Dermis microvascular lymphatic vessel endothelial cell (primary cell): ENCODE results near the gene POLD2. TPM values are rescaled to one million over a fixed set of nuclear protein-coding genes. Genes with fewer than 3 reads are reported as not detected.
"Not testable (repeated sequence)": the region's sequence is repeated elsewhere in the genome, so short reads cannot be mapped to it uniquely, and the experiment has no call there.

Experiments used
- DNase-seq, 2 donors: peaks; one replicate each; pipeline versions ENCODE4 v3.0.0 to v3.0.0-alpha.2; 2010; ENCODE audit warnings: low read depth in 2 of 2
- total RNA-seq: library from RNA; depleted of rRNA; stranded (reverse); fragments of >200 nt; gene quantifications from 2 replicates; pipeline ENCODE4 v1.2.1, GENCODE V29; 2014

The POLD2 gene
- 57.7 and 72.1 TPM in 2 replicates for total RNA-seq

DNA sequence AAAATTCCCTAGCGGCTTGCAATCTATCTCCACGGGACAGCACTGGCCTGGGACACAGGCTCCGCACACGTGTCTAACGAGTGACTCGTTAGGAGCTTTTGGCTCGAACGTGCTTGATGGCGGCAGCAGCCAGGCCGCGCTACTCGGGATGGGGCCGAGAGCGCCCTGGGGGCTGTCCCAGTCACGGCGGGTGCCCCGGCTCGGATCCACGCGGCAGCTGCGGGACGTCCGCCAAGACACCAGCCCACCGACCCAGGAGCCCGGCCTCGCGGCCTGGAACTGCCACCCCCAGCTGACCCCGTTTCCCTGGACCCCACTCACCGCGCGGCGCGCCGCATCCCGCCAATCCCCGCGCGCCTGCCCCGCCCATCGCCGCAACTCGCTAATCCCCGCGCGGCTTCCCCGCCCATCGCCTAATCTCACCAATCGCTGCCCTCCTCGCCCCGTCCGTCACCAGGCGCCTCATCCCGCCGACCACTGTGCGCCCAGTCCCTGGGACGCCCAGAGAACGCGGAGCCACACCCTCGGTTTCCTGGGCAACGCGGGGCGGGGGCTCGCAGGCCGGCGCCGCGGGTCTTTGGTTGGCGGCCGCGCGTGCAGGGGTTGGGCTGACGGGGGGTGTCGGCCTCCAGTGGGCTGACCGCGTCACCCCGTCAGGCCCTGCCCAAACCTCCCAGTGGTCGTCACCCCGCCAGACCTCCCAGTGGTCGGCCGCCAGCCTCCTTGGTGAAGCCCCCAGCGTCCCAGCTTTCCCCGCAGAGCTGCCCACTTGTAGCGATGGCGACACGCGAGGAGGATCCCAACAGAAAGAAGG lies at the start of gene POLD2:
Gene POLD2 (minus strand): TSS at position 359 of the 814 bp plus-strand sequence. CDS start 1,495 bp downstream, outside the sequence.
- peak; percentile 88 to 98 for DNase-seq

DNA sequence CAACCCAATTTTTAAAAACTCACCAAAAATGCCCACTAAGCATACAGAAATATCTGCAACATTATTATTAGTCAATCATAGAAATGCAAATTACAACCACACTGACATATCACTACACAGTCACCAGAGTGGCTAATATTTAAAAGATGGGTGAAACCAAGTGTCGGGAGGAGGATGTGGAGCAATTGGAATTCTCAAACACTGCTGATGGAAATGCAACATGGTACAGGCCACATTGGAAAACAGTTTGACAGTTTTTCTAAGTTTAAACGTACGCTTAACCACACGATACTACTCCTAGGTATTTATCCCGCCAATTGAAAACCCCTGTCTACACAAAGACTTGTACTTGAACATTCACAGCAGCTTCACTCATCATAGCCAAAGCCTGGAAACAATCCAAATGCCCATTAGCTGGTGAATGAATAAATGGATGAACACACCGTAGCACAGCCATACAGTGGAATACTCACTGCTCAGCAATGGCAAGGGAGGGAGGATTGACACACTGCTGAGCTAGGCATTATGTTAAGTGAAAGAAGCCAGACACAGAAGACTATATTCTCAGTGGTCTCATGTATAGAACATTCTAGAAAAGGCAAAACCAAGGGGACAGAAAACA lies 49.6 kb upstream of the POLD2 start:
- DNase-seq: no peak

DNA sequence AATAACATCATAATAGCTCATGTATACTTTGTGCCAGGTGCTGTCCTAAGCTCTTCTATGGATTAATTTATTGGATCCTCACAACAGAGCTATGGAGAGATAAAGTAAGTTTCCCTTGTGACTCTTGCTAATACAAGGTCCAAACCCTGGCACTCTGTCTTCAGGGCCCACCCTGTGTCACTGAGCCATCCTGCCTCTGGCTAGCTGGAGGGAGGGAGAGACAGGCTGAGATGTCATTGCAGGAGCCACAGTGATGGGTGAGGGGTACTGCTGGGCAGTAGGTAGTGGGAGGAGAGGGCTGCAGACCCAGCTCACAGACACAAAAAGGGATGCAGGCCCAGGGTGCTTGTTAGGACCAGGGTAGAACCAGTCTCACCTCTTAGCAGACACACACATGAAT lies 49.0 kb upstream of the POLD2 start:
- no peak for DNase-seq

DNA sequence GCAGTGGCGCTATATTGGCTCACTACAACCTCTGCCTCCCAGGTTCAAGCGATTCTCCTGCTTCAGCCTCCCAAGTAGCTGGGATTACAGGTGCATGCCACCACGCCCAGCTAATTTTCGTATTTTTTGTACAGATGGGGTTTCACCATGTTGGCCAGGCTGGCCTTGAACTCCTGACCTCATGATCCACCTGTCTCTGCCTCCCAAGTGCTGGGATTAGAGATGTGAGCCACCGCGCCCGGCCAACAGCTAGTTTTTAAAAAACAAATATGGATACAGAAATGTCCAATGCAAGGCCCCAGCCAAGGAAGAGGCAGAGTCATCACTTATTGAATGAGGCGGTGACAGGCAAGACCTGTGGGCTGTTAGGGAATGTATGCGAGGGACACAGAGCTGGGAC lies 48.6 kb upstream of the POLD2 start:
- not testable (repeated sequence) for DNase-seq

DNA sequence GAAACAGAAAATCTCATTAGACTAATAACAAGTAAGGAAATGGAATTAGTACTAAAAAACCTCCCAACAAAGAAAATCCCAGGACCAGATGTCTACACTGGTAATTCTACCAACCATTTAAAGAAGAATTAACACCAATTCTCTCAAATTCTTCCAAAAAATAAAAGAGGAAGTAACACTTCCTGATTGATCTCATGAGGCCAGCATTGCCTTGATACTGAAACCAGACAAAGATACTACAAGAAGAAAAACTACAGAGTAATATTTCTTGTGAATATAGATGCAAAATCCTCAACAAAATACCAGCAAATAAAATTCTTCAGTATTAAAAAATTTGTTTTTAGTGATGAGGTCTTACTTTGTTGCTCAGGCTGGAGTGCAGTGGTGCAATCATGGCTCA lies 44.6 kb upstream of the POLD2 start:
- no peak for DNase-seq

DNA sequence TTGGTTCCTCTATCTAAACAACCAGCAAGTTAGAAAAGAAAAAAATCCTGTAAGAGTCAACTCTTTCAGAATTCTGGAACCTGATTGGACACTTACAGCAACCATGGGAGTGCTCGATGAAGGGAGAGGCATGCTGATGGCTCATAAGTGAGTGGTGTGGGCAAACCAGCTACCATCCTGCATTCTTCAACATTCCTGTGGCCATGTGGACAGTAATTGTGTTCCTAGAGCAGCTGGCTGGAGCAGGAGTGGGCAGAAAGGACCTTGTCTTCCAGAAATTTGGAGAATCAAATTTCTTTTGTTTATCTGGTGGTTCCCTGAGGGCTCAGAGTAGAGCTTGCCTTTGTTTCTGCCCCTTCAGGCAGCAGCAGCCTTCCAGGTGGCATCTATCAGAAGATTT lies 40.2 kb upstream of the POLD2 start:
- DNase-seq: no peak

DNA sequence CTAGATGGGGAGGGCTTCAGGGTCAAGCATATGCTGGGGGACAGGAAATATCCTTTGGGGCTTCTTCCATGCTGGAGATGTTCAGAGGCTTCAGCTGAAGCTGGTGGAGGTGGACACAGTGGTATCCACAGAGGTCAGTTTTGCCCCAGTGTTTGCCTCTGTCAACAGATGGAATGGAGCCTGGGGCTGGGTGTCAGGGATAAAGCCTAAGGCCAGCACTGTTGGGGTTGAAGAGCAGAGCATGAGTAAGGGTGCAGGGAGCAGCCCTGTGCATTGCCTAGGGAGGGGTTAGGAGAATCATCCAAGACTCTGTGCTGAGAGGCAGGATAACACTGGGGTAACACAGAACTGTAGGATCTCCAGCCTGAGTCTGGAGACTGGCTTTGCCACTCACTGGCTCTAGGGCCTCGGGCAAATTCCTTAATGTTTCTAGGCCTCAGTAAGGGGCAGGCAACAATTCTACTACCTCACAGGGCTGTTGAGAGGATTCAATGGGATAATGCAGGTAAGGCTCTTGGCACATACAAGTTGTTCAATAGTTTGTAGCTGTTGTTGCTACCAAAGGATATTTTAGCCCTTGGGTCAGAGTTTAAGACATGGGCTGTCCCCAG lies 39.5 kb upstream of the POLD2 start:
- no peak for DNase-seq

DNA sequence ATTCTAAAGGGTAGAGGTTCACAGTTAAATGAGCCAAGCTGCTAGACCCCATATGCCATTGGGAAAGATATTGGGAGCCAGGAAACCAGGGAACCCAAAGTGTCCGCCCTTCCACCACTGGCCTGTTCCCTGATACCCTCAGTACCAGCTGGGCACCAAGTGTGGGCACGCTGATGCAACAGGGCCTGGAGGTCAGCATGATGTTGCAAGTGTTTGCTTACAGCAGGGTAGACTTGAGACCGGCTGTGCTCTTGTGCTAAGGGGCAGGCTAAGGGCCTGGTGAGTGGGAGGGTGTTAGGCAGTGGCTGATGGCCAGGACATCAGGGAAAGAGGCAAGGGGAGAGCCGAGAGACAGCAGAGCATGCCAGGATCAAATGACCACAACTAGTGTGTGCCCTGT lies 38.8 kb upstream of the POLD2 start:
- DNase-seq: no peak

DNA sequence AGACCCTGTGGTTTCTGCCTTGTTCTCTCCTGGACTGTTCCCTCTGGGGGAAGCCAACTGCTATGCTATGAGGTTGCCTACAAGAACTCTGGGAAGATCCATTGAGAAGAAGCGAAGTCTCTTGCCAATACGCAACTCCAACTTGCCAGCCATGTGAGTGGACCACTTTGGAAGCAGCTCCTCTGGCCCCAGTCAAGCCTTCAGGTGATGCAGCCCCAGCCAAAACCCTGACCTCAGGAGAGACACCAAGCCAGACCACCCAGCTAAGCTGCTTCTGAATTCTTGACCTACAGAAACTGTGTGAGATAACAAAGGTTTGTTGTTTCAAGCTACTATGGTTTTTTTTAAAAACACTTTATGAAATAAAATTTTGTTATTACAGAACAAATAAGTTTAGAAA lies 38.0 kb upstream of the POLD2 start:
- DNase-seq: no peak

DNA sequence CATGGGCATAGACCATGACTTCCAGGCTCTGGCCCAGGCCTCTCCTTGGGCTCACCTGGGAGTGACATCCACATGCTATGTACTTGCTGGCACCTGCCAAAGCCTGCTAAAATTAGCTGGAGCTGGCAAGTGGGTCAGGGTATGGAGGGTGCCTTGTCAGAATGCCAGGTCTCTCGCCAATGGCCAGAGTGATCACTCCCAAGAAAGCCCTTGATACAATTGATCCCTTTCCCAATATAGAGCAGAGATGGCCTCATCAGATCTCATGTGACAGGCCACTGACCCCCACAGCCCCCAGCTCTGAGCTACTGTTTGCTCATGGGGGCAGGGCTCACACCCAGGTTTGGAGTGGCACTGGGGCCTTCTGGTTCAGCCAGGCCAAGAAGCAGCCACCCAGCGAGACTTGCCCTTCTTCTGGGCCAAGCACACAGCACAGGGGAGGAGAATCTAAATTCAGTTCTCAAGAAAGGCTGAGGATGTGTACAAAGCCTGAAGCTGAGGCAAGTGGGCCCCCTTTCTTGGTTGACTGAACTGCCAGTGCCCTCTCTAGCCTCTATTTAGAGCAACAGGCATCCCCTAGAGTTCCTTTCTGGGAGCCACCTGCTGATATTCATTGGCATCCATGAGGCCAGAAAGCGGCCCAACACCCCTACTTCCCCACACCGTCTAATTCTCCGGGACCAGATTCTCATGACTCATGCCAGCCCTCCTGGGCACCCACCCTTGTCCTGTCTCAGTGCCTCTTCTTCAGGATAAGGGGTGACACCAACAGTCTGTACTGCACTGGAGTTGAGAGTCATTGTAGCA lies 36.7 kb upstream of the POLD2 start:
- DNase-seq: no peak

DNA sequence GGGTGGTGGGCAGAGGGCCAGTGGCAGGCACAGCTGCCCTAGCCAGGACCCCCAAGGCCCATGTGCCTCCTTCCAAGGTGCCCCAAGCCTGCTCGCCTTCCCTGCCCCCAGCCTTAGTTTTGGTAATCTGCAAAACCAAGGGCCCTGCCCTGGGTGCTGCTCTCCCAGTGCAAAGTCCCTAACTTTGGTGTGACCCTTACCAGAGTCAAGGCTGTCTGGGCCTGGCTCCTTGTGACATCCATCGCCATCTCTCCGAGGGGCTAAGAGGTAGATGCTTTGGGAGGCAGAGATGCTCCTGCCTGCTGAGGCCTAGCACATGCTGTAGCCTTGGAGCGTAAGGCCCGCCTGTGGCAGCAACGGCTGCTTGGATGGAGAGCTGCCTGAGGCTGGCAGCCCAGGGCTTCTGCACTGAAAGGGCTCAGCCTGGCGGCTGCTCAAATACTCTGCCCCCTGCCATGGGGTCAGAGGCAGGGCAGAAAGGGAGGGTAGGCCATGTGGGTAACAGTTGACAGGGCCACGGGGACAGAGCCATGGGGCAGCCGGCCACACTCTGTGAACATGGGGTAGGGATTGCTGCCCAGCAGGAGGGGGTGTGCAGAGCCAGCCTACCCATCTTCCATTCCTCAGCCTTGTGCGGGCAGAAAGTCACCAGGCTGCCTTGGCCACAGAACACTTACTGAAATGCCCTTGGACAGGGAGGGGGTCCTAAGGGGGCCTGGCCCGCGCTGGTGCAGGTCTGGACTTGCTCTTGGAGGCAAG lies 35.7 kb upstream of the POLD2 start:
- no peak for DNase-seq

DNA sequence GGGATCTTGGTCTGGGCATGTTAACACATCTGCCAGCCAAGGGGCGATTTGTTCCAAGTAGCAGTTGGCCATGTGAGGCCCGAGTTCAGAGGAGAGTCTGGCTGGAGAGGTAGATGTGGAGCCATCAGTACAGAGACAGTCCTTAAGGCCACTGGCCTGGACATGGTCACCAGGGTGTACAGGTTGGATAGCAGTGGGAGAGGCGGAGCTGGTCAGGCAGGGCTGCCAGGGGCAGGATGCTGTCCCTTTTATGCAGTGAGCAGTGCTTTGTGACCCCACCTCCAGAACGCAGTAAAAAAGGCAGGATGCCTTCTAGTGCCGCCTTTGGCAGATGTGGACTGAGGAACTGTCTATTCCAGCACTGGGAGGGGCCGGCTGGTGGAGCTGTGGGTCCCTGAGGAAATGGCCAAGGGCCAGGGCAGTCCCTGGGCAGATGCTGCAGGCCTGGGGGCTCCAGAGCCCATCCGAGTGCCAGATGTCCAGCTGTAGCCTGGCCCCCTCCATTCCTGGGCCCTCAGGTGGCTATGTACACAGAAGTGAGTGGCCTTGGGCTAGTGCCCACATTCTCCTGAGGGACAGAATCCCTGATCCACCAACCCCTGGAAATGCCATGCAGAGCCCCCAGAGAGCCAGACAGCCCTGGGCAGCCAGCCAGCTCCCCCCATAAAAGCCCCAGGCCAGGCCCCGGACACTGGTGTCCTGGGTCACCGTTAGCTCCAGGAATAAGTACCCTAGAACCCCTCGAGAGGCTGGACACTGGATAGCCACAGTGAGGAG lies 34.9 kb upstream of the POLD2 start:
- no peak for DNase-seq

DNA sequence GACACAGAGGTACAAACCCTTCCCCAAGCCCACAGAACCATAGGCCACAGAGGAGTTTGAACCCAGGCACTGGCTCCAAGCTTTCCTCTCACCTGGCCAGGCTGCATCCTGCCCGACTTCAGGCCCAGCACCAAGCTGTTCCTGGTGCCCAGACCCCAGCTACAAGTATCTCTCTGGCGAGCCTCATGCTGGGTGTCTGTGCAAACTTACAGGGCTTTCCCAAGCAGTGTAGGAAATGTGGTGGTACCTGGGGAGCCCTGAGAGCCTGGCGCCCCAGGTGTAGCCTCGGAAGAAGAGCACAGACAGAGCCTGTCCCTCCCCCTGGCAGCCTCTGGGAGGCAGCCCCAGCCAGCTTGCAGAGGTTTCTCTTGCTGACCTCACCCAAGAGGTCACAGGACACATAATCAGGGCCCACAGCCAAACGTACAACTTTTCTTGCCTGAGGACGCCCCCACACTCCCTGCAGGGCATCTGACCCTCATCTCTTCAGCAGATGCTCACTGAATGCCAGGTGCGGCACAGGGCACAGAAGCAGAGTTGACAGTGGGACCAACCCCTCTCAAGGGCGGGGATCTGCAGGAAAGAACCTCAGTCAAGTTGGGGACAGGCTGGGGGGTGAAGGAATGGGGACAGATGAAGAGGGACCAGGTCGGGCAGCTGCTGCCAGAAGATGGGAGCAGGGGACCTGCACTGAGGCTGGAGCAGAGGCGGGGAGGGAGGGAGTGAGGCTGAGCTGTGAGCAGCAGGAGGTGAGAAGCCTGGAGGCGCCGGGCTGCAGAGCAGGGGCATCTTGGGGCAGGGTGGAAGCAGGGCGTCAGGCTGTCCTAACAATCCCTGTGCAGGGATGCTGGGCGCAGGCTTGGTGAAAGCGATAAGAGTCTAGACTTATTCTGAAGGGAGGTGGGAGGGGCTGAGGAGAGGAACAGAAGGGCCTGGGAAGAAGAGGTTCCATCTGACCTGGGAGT lies 34.0 kb upstream of the POLD2 start:
- DNase-seq: no peak

DNA sequence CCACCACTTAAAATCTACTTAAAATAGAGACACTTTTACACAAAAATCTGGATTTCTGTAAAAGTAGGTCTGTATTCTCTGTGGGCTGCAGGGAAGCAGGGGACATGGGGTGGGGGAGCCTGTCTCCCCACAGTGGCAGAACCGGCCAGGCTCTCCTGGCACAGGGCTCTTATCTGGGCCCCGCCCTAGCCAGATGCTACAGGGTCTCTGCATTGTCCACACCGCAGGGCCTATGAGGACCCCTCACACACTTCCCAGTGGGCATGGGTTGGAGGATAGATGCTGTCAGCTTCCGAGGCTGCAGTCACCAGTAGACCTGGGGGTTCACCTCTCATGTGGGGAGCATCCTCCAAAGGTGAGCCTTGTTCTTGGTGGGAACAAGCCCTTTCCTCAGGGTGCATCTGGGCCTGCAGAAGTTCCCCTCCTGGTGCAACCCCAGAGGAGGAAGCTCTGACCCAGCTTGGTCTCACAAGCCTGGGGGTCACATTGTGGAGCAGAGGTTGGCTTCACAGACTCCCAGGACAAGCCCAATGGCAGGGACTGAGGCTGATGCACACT lies 33.2 kb upstream of the POLD2 start:
- DNase-seq: no peak

DNA sequence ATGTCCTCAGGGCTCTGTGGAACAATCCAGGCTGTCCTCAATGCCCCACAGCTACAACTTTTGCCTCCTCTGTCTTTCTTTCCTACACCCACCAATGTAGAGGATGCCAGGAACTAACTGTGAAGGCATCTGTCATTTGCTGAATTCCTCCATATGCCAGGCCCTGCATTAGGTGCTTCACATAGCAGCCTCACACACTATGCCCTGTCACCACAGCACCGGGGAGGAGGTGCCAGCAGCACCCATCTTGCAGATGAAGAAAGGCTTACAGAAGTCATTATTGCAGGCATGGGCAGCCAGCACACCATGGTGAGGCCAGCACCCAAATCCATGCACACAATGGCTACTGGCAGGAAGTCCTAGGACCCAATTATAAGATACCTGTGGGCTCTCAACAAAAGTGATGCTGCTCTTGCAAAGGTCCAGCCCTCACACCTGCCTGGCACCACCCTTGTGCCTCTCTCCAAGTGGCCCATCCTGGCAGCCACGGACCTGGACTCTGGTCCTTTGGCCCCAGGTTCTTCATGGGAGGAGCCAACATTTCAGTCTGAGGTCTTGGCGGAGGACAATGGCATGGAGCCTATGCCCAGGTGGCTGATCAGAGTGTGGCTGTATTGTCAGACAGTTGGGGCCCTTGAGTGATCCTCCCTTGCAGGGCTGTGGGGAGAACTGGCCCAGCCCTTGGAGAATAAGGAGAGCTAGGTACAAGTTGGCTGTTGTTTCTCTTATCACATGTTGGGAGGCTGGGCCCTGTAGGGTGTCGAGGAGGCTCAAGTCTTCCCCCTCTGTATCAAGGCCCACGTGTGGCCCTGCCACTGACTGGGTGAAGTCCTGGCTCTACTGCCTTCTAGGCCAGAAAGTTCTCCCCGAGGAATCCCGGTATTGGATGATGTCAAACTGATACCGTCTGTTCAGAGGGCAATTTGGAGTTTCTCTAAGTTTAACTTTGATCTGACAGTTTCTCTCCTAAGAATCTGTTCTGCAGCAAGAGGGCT lies 32.1 kb upstream of the POLD2 start:
- no peak for DNase-seq

DNA sequence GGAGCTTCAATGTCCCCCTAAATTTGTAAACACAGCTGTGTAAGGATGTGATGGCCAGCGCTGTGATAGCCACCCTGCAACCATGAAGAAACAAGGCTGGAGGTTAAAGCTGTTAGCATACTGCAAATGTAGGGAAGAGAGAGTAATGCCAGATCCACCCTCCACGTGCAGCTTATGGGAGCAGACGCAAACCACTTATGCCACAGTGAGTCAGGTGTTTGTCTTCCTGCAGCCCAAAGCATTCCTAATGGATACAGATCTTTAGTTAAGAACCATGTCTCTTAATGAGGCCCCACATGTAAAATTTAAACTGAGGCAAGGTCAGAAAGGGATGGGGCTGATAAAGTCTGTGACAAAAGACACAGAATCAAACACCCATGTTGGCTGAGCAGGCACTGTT lies 31.4 kb upstream of the POLD2 start:
- DNase-seq: no peak

DNA sequence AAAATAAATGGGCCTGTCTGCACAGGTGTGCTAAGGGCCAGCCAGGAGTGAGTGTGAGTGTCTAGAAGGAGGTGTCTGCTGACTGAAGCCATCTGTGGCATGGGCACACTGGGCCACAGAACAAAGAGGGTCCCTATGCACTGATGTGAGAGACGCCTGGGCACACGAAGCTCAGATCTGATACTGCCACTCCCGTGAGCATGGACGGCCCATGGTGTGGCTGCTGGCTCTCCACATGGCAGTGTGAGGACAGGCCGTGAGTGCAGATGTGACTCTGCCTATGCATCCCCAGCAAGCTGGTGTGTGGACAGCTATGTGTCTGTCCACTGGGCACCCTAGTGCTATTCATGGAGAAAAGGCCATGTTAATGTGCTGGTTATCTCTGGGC lies 30.6 kb upstream of the POLD2 start:
- no peak for DNase-seq
